ENCODE data around the gene CYP11A1. TPM values are rescaled to one million over a fixed set of nuclear protein-coding genes. Genes with fewer than 3 reads are reported as not detected.

CYP11A1 gene
- total RNA-seq, 4 donors from 2014 or later = 0.67 to 3.7 (median 2.7) TPM

DNA sequence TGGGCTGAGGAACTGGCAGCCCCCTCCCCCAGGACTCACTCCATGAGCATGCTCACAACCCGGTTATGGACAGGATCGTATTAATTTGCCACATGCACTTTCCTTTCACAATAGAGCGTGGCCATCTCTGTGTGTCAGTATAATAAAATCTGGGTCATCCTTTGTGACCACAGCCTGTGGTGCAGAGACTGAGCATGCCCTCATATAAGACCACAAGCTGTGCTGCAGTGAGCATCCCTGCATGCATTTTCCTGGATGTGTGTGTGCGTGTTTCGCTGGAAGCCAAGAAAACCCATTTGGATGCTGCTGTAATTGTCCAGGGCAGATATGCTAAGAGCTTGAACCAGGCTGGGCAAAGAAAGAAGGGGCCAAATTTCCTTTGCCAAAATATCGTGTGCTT, 39.7 kb downstream of the CYP11A1 start:
- TF ChIP-seq POLR2AphosphoS5 (IDR thresholded peaks at IDR 0.05) = no peak
- no peak for TF ChIP-seq CTCF (IDR thresholded peaks at IDR 0.05)
- TF ChIP-seq POLR2A (IDR thresholded peaks at IDR 0.05) = no peak
- no peak for TF ChIP-seq EP300 (IDR thresholded peaks at IDR 0.05)
- Histone ChIP-seq H3K27ac (no peak overlapping the region), H3K4me3 (no peak overlapping the region), H3K36me3 (no peaks in the 10 kb centered on the region), H3K9me3 (no peaks in the 10 kb centered on the region), H3K27me3 (peaks cover 23% of the 10 kb centered on the region), H3K4me1 (no peaks in the 10 kb centered on the region)
- WGBS, 2 donors (ENCODE audit: low coverage in 1 of 2) = 70 to 75% methylated on average over 4 of the region's 6 CpGs
- no peak for ATAC-seq

DNA sequence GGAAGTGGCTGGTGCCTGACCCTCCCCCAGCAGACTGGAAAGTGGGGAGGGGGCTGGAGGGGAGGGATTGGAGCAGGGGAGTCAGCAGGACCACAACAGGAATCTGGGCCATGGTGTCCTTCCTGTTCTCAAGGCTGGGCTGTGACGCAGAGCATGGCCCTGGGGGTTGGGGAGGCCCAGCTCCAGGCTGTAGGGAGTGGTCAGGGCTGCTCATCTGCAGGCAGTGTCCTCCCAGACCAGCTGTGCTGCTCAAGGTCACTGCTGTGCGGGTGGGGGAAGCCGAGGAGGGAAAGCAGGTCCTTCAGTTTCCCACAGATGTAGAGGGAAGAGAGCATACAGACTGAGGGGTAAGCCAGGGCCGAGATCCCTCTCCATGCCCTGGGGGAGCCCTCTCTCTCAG, 40.7 kb downstream of the CYP11A1 start:
- no peak overlapping the region for H3K4me3 ChIP-seq
- H3K27ac ChIP-seq = no peak overlapping the region
- no peaks in the 10 kb centered on the region for H3K9me3 ChIP-seq
- H3K36me3 ChIP-seq = no peaks in the 10 kb centered on the region
- 50 to 57% methylated on average over 1 to 2 of the region's 4 CpGs for WGBS, 2 donors (ENCODE audit: low coverage in 1 of 2)
- peak; percentile 42 for ATAC-seq
- H3K27me3 ChIP-seq = peaks cover 23% of the 10 kb centered on the region
- TF ChIP-seq POLR2AphosphoS5 (IDR thresholded peaks at IDR 0.05) = no peak
- TF ChIP-seq POLR2A (IDR thresholded peaks at IDR 0.05) = no peak
- no peak for TF ChIP-seq CTCF (IDR thresholded peaks at IDR 0.05)
- TF ChIP-seq EP300 (IDR thresholded peaks at IDR 0.05) = no peak
- H3K4me1 ChIP-seq = no peaks in the 10 kb centered on the region

- TF ChIP-seq POLR2AphosphoS5 (IDR thresholded peaks at IDR 0.05) (no peak), CTCF (IDR thresholded peaks at IDR 0.05) (no peak), EP300 (IDR thresholded peaks at IDR 0.05) (no peak), POLR2A (IDR thresholded peaks at IDR 0.05) (no peak)
- Histone ChIP-seq H3K27ac (no peak overlapping the region), H3K4me1 (peaks cover 0 to 8% (median 6%) of the 10 kb centered on the region in 3 donors), H3K36me3 (no peaks in the 10 kb centered on the region), H3K4me3 (no peak overlapping the region), H3K9me3 (no peaks in the 10 kb centered on the region), H3K27me3 (peaks cover 23% of the 10 kb centered on the region)
- no peak for ATAC-seq
- 54 to 83% methylated on average over 1 to 2 of the region's 3 CpGs for WGBS, 2 donors (ENCODE audit: low coverage in 1 of 2)
Measured at GRCh38 chr15:74324714-74325113, 42.7 kb downstream of the CYP11A1 start.

DNA sequence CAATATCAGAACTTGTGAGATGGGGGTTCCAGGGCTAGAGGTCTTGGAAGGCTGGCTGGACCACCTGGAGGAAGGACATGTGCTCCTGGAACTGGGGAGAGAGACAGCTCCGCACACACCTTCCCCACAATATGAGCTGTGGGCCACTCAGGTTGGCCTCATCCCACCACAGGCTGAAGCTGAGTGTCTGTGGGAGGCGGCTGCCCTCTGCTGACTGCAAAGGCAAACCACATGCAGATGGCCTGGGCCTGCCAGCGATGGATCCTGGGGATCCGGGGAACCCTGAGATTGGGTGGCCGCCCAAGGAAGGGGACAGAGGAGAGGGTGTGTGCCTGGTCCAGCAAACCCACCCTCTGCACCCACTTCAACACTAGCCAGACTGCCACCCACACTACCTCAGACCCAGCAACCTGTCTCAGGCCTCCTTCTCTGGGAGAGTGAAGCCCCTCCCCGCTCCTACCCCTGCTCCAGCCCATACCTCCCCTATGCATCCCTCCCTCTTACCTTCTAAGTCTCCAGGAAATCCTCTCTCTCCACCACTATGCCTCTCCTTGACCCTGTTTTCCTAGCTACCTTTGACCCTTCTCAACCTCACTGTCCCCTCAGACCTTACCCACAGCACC, 44.8 kb downstream of the CYP11A1 start:
- peaks cover 33% of the 10 kb centered on the region for H3K27me3 ChIP-seq
- no peak overlapping the region for H3K27ac ChIP-seq
- H3K4me1 ChIP-seq = peaks cover 0 to 29% (median 18%) of the 10 kb centered on the region in 3 donors
- no peaks in the 10 kb centered on the region for H3K36me3 ChIP-seq
- no peak overlapping the region for H3K4me3 ChIP-seq
- no peak for TF ChIP-seq POLR2AphosphoS5 (IDR thresholded peaks at IDR 0.05)
- no peak for TF ChIP-seq EP300 (IDR thresholded peaks at IDR 0.05)
- no peak for TF ChIP-seq POLR2A (IDR thresholded peaks at IDR 0.05)
- peak in 3 of 4 experiments; percentile 73 to 84 (median 79) for TF ChIP-seq CTCF (IDR thresholded peaks at IDR 0.05)
- 70% methylated on average over 2 of the region's 6 CpGs for whole genome bisulfite sequencing, 2 donors (ENCODE audit: low coverage in 1 of 2)
- H3K9me3 ChIP-seq = no peaks in the 10 kb centered on the region
- ATAC-seq = peak; percentile 57

Data from gastroesophageal sphincter (tissue), 4 donors.